Mucosa of rectum (tissue), 2 donors: ENCODE data around the gene CDC73.

Source experiments
- H3K27ac ChIP-seq, 2 donors: one replicate each; pipeline ENCODE4 v1.7.0; 2013; ENCODE audit warnings: inconsistent platforms in 2 of 2, low read depth in 2 of 2, low read length in 2 of 2
- H3K27me3 ChIP-seq, 2 donors: one replicate each; pipeline ENCODE4 v1.7.0; 2013; ENCODE audit warnings: low read length in 2 of 2; ENCODE audit not compliant: control insufficient read depth in 2 of 2, insufficient read depth in 2 of 2
- H3K36me3 ChIP-seq, 2 donors: one replicate each; pipeline ENCODE4 v1.7.0; 2013; ENCODE audit warnings: low read length in 2 of 2; ENCODE audit not compliant: control insufficient read depth in 2 of 2, insufficient read depth in 2 of 2
- H3K4me1 ChIP-seq, 2 donors: one replicate each; pipeline ENCODE4 v1.7.0; 2013; ENCODE audit warnings: low read length in 2 of 2, mild to moderate bottlenecking in 1 of 2; ENCODE audit not compliant: control insufficient read depth in 2 of 2, insufficient read depth in 2 of 2
- H3K4me3 ChIP-seq, 2 donors: one replicate each; pipeline ENCODE4 v1.7.0; 2013; ENCODE audit warnings: low read length in 2 of 2
- H3K9ac ChIP-seq, 2 donors: one replicate each; pipeline ENCODE4 v1.7.0; 2013; ENCODE audit warnings: low read length in 2 of 2, low read depth in 1 of 2, mild to moderate bottlenecking in 1 of 2
- H3K9me3 ChIP-seq, 2 donors: one replicate each; pipeline ENCODE4 v1.7.0; 2013; ENCODE audit warnings: low read length in 2 of 2; ENCODE audit not compliant: control insufficient read depth in 2 of 2
- donor health status: healthy.
- donor health status: Normal muscosa, but diverticular disease.

The CDC73 gene

GRCh38 chr1:193299038-193299437 is 177.2 kb downstream of the CDC73 start:
- Histone ChIP-seq H3K4me1 (peaks cover 0 to 2% of the 10 kb centered on the region in 2 donors), H3K4me3 (no peak overlapping the region), H3K9me3 (no peaks in the 10 kb centered on the region), H3K9ac (no peak overlapping the region), H3K27me3 (no peaks in the 10 kb centered on the region), H3K36me3 (no peaks in the 10 kb centered on the region), H3K27ac (no peak overlapping the region)

DNA sequence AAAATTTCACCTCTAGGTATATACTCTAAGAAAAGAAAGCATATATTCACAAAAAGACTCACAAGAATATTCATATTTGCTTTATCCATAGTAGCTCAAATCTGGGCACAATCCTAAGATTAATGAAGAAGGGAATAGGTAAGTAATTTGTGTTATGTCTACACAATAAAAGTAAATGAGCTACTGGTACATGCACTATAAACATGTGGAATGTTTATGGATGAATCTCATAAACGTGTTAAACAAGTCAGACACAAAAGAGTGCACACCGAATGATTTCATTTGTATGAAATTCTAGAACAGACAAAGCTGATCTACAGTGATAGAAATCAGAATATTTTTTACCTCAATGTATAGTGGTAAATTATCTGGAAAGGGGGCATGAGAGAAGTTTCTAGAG is 179.9 kb downstream of the CDC73 start:
- Histone ChIP-seq H3K27ac (no peak overlapping the region), H3K27me3 (no peaks in the 10 kb centered on the region), H3K4me1 (peaks cover 0 to 2% of the 10 kb centered on the region in 2 donors), H3K9ac (no peak overlapping the region), H3K4me3 (no peak overlapping the region), H3K9me3 (no peaks in the 10 kb centered on the region), H3K36me3 (no peaks in the 10 kb centered on the region)

DNA sequence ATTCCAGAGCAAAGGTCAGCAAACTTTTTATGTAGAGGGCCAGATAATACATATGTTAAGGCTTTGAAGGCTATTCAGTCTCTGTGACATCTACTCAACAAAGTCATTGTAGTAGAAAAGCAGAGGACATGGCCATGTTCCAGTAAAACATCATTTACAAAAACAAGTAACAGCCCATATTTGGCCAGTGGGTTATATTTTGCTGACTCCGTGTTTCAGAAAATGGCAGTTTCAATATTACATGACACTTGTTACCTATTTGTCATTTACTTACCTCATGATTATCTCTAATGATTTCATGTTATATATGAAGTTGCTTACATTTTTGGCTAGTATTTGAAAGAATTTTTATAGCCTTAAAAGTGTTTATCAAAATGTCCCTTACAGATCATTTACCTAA is 182.0 kb downstream of the CDC73 start:
- H3K27me3 ChIP-seq, result no peaks in the 10 kb centered on the region
- H3K9ac ChIP-seq, result no peak overlapping the region
- H3K36me3 ChIP-seq, result no peaks in the 10 kb centered on the region
- H3K27ac ChIP-seq, result no peak overlapping the region
- H3K9me3 ChIP-seq, result no peaks in the 10 kb centered on the region
- H3K4me1 ChIP-seq, result peaks cover 0 to 2% of the 10 kb centered on the region in 2 donors
- H3K4me3 ChIP-seq, result no peak overlapping the region
